Ectodermal cell (in vitro differentiated cells): ENCODE measurements around the gene RFFL.
"Not testable (repeated sequence)": the region's sequence is repeated elsewhere in the genome, so short reads cannot be mapped to it uniquely, and the experiment has no call there.

Source experiments
- H3K27ac ChIP-seq: 2 replicates; pipeline ENCODE4 v1.7.0; 2013; ENCODE audit warnings: mild to moderate bottlenecking, low read depth, low read length; ENCODE audit not compliant: insufficient read depth, poor library complexity, severe bottlenecking
- H3K27me3 ChIP-seq: 2 replicates; pipeline ENCODE4 v1.7.0; 2013; ENCODE audit warnings: mild to moderate bottlenecking, low read length; ENCODE audit not compliant: insufficient read depth, control insufficient read depth, poor library complexity, severe bottlenecking
- H3K36me3 ChIP-seq: one replicate; pipeline ENCODE4 v1.7.0; 2013; ENCODE audit warnings: low read length; ENCODE audit not compliant: control insufficient read depth, insufficient read depth
- H3K4me1 ChIP-seq: one replicate; pipeline ENCODE4 v1.7.0; 2013; ENCODE audit warnings: low read length; ENCODE audit not compliant: control insufficient read depth, insufficient read depth
- H3K4me3 ChIP-seq: 2 replicates; pipeline ENCODE4 v1.7.0; 2013; ENCODE audit warnings: low read depth, low read length, control low read depth; ENCODE audit not compliant: insufficient read depth
- H3K9me3 ChIP-seq: 2 replicates; pipeline ENCODE4 v1.7.0; 2013; ENCODE audit warnings: mild to moderate bottlenecking, low read length, moderate library complexity; ENCODE audit not compliant: control insufficient read depth
- whole genome bisulfite sequencing, 2 experiments: methylation state at CpG; one replicate each; pipeline ENCODE4 v1.1.7; 2013; ENCODE audit warnings: missing lambda C conversion rate in 2 of 2; 5-methylcytosine and 5-hydroxymethylcytosine counted together

Gene RFFL

DNA sequence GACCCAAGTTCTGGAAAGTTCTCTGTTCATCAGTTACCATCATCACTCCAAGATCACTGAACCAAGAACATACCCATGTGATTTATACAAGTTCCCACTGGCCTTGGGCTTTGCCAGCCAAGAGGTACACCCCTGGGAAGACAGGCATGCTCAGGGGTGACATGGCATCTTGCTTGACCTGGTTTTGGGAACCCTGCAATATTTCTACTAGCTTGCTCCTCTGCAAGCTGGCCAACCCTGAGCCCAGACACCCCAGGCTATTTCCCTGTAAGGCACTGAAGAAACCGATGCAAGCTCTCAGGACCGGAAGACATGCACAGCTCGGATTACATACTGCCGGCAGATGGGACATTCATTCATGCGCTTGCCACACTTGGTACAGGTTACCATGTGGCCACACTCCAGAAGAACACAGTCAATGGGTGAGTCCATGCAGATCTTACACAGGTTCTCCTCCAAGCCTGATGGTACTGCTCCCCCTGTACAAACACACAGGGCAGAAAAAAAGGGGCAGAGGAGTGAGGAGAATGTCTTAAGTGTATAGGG, 51.8 kb downstream of the RFFL start:
- peaks cover 4% of the 10 kb centered on the region for H3K36me3 ChIP-seq
- no peaks in the 10 kb centered on the region for H3K27me3 ChIP-seq
- WGBS, 2 experiments, result 80 to 87% methylated on average over 5 of the region's 5 CpGs
- no peak overlapping the region for H3K4me3 ChIP-seq
- no peak overlapping the region for H3K27ac ChIP-seq
- peaks cover 6% of the 10 kb centered on the region for H3K4me1 ChIP-seq
- no peaks in the 10 kb centered on the region for H3K9me3 ChIP-seq

DNA sequence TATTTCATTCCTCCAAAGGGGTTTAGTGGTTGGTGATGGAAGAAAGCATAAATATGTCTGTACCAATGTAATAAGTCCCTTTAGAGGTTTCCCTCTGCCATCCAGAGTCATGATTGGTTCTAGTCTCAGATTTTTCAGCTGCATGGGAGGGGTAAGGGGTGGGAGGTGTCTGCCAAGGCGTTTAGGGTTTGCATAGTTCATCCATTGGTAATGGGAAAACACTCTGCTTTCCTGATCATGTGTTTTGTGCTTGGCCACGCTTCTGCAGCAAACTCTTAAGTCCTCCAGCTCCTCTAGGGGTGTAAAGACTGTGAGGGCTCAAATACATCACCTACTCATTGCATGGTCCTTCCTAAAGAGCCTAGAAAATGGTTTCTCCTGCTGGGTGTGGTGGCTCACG, 53.4 kb downstream of the RFFL start:
- peaks cover 4% of the 10 kb centered on the region for H3K36me3 ChIP-seq

DNA sequence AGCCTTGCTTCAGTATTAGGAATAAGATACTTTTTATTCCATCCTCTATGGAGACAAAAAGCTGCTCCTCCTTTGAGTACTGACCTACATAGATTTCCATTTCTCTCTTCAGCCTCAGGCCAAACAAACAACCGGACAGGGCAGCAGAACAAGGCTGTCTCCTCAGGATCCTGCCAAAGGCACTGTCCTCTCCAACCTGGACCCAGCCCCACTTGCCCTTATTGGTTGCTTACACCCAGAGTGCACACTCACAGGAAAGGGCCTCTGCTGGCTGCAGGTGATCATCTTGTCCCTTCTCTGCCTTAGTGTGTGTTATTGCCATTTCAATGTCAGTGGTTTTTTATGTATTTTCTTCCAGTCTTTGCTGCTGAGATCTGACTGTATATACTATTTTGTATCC, 56.5 kb downstream of the RFFL start:
- peaks cover 28% of the 10 kb centered on the region for H3K36me3 ChIP-seq
- WGBS, 2 experiments, result 92 to 97% methylated on average over 1 of the region's 1 CpG

More for the DNA sequence above, 53.4 kb downstream of the RFFL start:
- no peak overlapping the region for H3K4me3 ChIP-seq
- 93 to 94% methylated on average over 3 of the region's 3 CpGs for WGBS, 2 experiments
- H3K27me3 ChIP-seq, result no peaks in the 10 kb centered on the region
- no peak overlapping the region for H3K27ac ChIP-seq
- H3K9me3 ChIP-seq, result no peaks in the 10 kb centered on the region
- peaks cover 6% of the 10 kb centered on the region for H3K4me1 ChIP-seq

DNA sequence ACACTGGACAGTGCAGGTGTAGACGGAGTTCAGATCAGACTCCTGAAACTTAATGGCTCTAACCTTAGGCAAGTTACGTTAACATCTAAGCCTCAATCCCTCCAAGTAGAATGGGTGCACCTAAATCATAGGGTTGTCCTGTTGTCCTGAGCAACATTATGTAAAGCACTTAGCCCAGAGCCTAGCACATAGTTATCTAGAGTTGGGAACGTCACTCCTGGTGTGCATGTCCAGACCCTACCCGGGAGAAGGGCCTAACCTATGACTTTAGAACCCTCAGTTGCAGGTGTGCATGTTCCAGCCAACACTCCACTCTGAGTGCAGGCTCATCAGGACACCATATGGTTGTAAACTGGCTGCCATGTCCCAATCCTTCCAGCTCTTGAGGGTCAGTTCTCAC, 57.2 kb downstream of the RFFL start:
- H3K9me3 ChIP-seq, result no peaks in the 10 kb centered on the region
- peaks cover 34% of the 10 kb centered on the region for H3K36me3 ChIP-seq
- H3K27ac ChIP-seq, result no peak overlapping the region
- no peak overlapping the region for H3K4me3 ChIP-seq
- WGBS, 2 experiments, result 93 to 94% methylated on average over 4 of the region's 4 CpGs
- no peaks in the 10 kb centered on the region for H3K4me1 ChIP-seq
- no peaks in the 10 kb centered on the region for H3K27me3 ChIP-seq

More for the DNA sequence above, 56.5 kb downstream of the RFFL start:
- Histone ChIP-seq H3K27ac (no peak overlapping the region), H3K27me3 (no peaks in the 10 kb centered on the region), H3K4me1 (no peaks in the 10 kb centered on the region), H3K4me3 (no peak overlapping the region), H3K9me3 (no peaks in the 10 kb centered on the region)

DNA sequence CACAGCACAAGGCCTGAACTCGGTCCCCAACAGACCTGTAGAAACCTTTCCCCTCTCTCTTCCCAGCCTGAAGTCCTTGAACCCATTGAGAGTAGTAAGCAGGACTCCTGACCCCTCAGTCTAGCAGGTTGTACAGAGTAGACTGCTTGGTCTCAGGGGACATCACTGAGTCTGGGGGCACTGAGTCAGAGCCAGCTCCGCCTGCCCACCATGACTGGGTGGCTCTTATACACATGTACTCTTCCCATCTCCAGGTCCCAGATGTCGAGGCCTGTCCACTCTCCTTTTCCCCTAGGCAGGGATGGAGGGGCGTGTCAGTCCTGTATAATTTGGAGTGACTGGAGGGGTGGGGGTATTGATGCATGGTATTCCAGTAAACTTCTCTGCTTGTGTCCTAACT, 59.7 kb downstream of the RFFL start:
- Histone ChIP-seq H3K4me3 (no peak overlapping the region), H3K36me3 (peaks cover 49% of the 10 kb centered on the region), H3K27me3 (no peaks in the 10 kb centered on the region), H3K9me3 (no peaks in the 10 kb centered on the region), H3K27ac (no peak overlapping the region), H3K4me1 (no peaks in the 10 kb centered on the region)
- 87 to 96% methylated on average over 2 to 4 of the region's 4 CpGs for WGBS, 2 experiments

DNA sequence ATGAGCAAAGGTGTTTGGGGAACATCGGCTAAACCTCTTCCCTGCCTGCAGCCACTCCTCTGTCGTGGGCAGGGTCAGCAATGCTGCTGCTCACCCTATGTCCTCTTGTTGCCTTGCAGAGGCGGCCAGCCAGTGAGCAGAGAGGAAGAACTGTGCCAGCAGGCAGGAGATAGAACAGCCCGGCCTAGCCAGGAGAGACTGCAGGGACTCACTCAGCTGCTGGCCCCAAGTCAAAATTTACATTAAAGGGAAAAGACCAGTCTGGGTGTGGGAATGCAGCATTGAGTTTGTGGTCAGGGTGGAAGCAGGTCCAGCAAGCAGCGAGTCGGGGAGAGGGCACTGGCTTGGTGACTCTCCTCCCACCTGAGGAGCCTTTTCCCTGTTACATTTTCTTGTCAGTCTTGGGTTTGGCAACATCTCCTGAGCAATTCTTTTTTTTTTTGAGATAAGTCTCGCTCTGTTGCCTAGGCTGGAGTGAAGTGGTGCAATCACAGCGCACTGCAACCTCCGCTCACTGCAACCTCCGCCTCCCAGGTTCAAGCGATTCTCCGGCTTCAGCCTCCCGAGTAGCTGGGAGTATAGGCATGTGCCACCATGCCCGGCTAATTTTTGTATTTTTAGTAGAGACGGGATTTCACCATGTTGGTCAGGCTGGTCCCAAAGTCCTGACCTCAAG, 60.5 kb downstream of the RFFL start:
- Histone ChIP-seq H3K36me3 (peaks cover 51% of the 10 kb centered on the region), H3K27ac (no peak overlapping the region), H3K4me3 (no peak overlapping the region), H3K4me1 (no peaks in the 10 kb centered on the region), H3K27me3 (no peaks in the 10 kb centered on the region), H3K9me3 (no peaks in the 10 kb centered on the region)
- WGBS, 2 experiments, result 93 to 95% methylated on average over 15 of the region's 15 CpGs

DNA sequence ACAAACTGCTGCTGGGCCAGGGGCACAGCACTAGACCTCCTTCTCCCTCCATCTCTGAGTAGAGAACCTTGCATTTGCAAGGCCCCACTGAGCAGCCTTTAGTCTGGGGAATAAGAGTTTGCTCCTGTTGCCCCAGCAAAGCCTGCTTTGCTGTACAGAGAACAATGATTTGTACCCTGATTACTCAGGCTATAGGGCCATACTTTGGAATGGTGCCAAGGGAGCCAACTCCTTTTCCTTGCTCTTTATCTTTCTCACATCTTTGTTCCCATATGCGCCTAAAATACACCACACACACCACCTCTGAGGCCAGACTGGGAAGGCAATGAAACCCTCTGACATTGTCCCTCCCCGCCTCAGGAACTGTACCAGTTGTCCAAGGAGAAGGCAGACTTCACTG, 62.0 kb downstream of the RFFL start:
- H3K4me1 ChIP-seq, result no peaks in the 10 kb centered on the region
- H3K9me3 ChIP-seq, result no peaks in the 10 kb centered on the region
- H3K4me3 ChIP-seq, result no peak overlapping the region
- 97 to 100% methylated on average over 2 of the region's 2 CpGs for WGBS, 2 experiments
- no peak overlapping the region for H3K27ac ChIP-seq
- H3K27me3 ChIP-seq, result no peaks in the 10 kb centered on the region
- H3K36me3 ChIP-seq, result peaks cover 63% of the 10 kb centered on the region

DNA sequence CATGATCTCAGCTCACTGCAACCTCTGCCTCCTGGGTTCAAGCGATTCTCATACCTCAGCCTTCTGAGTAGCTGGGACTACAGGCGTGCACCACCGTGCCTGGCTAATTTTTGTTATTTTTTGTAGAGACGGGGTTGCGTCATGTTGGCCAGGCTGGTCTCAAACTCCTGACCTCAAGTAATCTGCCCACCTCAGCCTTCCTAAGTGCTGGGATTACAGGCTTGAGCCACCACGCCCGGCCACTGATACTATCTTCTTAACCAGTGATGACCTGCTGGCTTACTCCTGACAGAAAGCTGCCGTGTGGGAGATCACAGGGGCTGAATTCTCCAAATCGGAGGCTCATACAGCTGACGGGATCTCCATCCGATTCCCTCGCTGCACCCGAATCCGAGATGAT, 62.5 kb downstream of the RFFL start:
- not testable (repeated sequence) for H3K27me3 ChIP-seq, H3K9me3 ChIP-seq, H3K4me3 ChIP-seq, H3K27ac ChIP-seq, H3K4me1 ChIP-seq
- H3K36me3 ChIP-seq, result peaks cover 67% of the 10 kb centered on the region
- WGBS, 2 experiments, result 94% methylated on average over 14 of the region's 14 CpGs

DNA sequence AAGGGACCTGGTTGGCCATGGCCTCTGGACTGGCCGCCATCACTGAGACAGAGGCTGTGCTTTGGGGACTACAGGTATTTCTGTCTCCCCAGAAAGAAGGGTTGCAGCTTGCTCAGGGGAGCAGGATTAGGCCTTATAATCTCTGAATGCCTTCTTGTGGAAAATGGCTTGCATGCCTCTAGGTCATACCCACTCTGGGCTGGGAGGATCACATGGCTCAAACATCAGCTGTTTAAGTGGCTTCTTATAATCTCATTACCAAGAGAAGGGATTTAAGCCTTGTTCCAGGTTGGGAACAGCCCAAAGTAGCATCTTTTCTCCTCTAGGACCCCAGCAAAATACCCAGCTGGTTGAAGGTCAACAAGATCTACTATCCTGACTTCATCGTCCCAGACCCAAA, 64.1 kb downstream of the RFFL start:
- peaks cover 74% of the 10 kb centered on the region for H3K36me3 ChIP-seq
- no peak overlapping the region for H3K4me3 ChIP-seq
- WGBS, 2 experiments, result 92 to 95% methylated on average over 2 of the region's 2 CpGs
- no peaks in the 10 kb centered on the region for H3K4me1 ChIP-seq
- H3K9me3 ChIP-seq, result no peaks in the 10 kb centered on the region
- no peaks in the 10 kb centered on the region for H3K27me3 ChIP-seq
- no peak overlapping the region for H3K27ac ChIP-seq

DNA sequence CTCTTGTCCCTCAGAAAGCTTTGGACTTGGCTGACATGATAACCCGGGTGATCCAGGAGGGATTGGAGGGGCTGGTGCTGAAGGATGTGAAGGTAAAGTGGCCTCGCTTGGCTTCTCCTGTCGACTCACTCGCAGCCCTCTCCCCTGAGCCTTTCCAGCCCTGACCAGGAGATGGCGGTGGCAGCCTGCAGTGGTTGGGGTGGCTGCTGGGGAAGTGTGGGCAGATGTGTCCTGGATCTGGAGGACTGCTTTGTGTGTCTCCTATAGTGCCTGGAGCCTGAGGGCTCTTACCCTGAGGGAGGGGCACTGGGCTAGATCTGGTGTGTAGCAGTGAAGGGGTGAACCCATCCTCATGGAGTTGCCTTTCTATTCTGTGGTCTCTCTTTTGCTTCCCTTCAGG, 65.3 kb downstream of the RFFL start:
- Histone ChIP-seq H3K4me3 (no peak overlapping the region), H3K27ac (no peak overlapping the region), H3K4me1 (no peaks in the 10 kb centered on the region), H3K9me3 (no peaks in the 10 kb centered on the region), H3K36me3 (peaks cover 80% of the 10 kb centered on the region), H3K27me3 (no peaks in the 10 kb centered on the region)
- 65 to 68% methylated on average over 5 of the region's 5 CpGs for WGBS, 2 experiments
